CD4-positive, alpha-beta T cell treated with Interferon alpha-2 for 1 hour (primary cell): ENCODE data around the gene TATDN3.
"Not testable (repeated sequence)": the region's sequence is repeated elsewhere in the genome, so short reads cannot be mapped to it uniquely, and the experiment has no call there.

Experiments used
- DNase-seq, 2 donors: peaks; one replicate each; pipeline ENCODE4 v3.0.0-alpha.2; 2020 to 2022

The TATDN3 gene

DNA sequence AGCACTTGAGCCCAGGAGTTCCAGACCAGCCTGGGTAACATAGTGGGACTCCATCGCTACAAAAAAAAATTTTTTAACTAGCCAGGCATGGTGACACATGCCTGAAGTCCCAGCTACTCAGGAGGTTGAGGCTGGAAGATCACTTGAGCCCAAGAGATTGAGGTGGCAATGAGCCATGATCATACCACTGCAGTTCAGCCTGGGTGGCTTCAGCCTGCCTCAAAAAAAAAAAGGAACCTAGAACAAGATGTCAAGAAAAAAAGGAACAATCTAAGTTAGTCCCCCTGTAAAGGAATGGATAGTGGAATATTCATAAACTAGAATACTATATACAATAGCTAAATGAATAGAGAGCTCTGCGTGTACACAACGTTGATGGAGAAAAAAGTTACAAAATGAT lies 14.5 kb upstream of the TATDN3 start:
- DNase-seq, result no peak

DNA sequence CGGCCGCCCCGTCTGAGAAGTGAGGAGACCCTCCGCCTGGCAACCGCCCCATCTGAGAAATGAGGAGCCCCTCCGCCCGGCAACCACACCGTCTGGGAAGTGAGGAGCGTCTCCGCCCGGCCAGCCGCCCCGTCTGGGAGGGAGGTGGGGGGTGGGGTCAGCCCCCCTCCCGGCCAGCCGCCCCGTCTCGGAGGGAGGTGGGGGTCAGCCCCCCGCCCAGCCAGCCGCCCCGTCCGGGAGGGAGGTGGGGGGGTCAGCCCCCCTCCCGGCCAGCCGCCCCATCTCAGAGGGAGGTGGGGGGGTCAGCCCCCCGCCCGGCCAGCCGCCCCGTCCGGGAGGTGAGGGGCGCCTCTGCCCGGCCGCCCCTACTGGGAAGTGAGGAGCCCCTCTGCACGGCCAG lies 12.6 kb upstream of the TATDN3 start:
- not testable (repeated sequence) for DNase-seq

DNA sequence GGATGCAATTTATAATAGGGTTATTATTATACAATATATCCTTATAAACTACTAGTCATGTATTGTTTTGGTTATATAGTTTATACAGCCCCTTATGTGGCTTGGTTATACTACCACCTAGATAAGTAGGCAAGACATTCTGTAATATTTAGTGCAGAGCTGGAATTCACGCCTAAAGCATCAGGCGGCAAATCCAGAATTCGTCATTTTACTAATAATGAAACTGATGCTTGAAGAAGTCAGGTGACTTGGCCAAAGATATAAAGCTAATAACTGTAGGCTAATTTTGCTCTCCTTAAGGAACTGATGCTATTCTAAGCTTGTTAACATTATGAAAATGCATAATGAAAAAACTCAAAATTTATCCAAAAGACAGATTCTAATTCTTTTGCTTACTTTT lies 10.9 kb upstream of the TATDN3 start:
- DNase-seq, result no peak

DNA sequence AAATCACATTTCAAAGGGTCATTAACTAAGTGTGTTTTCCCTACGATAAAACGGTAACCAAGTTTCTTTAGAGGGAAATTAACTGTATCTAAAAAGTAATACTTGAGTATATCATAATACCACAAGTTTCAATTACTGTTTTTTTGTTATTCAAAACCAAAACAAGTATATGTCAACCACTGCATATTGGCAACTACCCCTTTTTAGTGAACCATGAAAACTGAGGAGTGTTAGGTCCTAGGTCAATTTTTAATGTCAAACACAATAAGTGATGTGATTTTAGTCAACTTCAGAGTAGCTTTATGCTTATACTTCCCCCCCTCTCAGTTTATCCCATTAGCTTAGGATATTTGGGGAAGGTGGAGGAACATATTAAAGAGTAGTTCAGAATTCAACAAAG lies 10.5 kb upstream of the TATDN3 start:
- no peak for DNase-seq

DNA sequence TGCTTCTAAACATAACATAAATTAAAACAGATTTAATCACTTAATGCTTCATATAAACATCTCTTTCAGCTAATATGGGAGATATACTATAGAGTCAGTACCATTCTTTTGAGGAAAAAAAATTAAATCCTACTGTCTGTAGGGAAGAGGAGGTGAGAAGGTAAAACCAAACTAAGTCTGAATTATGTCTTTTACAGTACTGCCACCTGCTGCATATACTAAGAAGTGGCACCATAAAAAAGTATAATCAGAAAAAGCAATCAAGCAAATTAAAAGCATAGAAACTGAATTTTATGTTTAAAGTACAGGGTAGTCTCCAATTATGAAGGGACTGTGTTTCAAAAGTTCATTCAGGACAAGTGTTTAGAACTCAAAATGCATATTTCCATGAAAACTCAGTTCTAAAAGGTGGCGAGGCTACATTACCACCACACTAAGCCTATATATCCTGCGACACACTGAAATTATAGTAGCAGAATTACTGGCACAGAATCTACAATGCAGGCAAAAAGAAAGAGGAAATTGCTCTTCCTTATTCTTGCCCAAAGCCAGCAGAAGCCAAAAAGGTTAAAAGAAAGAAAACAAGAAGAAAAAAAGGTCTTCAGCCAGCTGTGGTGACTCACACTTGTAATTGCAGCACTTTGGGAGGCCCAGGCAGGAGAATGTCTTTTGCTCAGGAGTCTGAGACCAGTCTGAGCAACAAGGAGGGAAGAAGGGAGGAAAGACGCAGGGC lies 9.1 kb upstream of the TATDN3 start:
- peak; percentile 6 to 45 for DNase-seq

DNA sequence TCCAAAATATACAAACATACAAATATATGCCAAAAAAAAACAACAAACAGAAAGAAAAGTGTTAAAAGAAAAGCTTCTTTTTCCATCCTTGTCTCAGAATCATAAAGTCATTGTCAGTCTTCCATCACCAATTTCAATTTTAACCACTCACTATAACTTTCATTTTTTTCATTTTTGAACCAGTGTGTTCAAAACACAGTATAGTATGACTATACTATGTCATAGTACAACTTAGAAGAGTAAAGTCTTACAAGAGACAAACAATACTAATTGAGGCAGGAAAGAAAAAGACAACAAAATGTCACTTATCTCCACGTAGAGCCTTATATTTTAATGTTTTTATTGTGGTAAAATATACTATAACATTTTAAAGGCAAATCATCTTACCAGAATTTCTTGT lies 7.7 kb upstream of the TATDN3 start:
- DNase-seq, result no peak

DNA sequence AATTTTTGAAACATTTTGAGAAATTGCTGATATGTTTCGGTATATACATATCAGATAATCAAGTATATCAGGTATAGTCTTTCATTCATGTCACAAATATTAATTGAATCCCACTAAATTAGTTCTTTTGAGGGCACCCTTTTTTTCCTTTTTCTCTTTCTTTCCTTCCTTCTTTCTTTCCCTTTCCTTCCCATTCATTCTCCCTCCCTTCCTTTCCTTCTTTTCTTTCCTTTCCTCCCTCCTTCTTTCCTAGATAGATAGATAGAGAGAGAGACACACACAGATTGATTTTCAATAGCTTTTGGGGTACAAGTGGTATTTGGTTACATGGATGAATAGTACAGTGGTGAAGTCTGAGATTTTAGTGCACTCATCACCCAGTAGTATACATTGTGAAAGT lies 5.8 kb upstream of the TATDN3 start:
- DNase-seq, result no peak

DNA sequence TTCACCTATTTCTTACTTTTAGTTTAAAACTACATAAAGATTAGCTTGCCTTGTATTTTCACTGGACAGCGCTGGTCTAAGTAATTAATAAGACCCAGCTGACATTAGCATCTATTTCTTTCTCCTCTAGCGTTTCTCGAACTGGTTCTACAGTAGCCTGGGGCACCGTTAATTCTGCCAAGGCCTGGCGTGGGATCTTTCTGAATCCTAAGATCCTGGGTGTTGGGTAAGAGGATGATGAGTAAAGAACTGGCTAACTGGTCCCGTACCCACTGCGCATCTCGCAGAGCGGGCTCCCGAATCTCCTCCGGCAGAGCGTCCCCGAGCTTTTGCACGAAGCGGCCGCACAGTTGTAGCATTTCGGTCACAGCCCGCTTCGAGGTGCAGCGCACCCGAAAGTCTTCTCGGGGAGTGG lies 426 bp upstream of the TATDN3 start:
- no peak for DNase-seq

DNA sequence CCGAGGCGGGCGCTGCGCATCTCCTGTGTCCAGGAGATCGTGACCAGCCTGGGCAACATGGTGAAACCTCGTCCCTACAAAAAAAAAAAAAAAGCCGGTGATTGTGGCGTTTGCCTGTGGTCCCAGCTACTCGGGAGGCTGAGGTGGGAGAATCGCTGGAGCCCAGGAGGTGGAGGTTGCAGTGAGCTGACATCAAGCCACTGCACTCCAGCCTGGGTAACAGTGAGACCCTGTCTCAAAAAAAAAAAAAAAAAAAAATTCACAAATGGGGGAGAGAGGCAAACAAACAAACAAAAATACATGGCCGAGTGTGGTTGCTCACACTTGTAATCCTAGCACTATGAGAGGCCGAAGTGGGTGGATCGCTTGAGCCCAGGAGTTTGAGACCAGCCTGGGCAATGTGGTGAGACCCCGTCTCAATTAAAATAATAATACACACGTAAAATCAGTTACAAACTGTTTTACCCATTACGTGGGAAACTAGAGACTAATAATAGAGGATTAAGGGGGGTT lies 758 bp downstream of the TATDN3 start:
- DNase-seq, result no peak

DNA sequence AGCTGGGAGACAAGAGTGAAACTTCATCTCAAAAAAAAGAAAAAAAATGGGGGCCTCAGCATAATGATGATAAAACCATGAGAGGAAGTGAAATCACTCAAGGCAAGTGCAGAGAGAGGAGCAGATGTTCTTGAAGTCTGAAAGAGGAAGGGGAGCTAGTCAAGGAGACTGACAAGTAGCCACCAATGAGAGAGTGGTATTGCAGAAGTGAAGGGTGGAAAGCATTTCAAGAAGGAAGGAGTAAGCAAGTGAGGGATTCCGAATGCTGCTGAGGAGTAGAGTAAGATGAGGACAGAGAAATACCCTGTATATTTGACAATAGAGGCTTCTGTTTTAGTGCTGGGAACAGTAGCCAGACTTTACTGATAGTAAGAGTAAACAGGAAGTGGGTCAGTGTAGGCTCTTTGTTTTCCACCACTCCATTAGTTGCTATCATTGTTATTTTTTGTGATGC lies 2.9 kb downstream of the TATDN3 start:
- DNase-seq, result peak; percentile 38 to 40

DNA sequence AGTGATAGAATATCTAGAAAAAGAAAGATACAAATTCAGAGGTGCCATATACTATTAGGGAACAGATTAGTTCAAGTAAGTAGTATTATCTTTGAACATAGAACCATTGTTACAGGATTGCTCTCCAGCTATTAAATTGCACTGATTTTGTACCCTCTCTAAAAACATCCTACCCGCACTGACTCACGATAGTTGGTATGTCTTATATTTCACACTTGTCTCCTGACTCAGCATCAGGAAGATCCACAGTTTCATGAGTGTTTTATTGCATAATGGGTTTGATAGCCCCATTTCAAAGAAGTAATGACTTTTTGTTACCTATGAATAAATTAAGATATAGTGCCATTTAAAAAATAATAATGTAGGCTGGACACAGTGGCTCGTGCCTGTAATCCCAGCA lies 6.0 kb downstream of the TATDN3 start:
- no peak for DNase-seq

DNA sequence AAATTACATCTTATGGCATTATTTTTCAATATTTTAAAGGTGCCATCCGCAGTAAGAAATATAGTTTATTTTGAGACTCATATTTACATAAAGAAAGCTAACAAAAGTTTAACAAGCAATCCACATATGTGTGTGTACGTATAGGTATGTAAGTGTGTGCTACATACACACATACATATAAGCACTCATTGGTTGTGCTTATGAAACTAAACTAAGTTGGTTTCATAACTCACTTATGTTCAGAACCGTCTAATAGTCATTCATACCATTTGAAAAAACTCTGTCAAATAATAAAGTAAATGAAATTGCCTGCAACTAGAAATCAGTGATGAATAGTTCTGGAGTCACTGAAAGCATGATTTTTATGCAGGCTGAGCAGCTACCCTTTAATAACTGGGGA lies 14.1 kb downstream of the TATDN3 start:
- DNase-seq, result no peak

DNA sequence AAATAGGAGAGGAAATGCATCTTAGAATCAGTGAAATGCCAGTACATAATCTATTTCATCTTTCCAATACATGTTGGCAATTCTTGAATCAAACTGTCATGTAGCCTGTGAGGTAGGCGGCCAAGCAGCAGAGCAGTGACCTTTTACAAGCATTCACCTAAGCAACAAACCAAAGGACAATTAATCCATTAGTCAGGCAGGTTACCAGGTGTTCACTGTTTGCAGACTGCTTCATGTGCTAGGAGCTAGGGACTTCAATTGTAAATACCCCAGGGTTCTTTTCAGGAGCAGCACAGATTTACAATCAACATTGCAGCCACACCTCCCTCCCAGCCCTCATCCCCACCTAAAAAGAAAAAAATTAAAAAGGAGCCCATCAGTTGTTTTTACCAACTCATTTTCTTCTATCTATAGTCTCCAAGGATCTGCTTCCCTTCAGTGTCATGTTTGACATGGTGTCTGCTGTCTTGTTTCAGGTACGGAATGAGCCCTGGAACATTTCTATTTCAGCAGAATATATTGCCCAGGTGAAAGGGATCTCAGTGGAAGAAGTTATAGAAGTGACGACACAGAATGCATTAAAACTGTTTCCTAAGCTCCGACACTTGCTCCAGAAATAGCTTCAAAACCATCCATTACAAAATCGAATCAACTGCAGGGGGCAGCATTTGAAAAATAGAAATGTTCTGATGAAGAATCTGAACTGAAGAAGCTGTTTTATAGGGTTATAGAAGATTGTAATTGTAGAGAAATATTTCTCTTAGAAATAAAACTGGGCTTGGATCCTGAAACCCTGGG lies 23.0 kb downstream of the TATDN3 start:
- peak in 1 of 2 donors; percentile 20 for DNase-seq

DNA sequence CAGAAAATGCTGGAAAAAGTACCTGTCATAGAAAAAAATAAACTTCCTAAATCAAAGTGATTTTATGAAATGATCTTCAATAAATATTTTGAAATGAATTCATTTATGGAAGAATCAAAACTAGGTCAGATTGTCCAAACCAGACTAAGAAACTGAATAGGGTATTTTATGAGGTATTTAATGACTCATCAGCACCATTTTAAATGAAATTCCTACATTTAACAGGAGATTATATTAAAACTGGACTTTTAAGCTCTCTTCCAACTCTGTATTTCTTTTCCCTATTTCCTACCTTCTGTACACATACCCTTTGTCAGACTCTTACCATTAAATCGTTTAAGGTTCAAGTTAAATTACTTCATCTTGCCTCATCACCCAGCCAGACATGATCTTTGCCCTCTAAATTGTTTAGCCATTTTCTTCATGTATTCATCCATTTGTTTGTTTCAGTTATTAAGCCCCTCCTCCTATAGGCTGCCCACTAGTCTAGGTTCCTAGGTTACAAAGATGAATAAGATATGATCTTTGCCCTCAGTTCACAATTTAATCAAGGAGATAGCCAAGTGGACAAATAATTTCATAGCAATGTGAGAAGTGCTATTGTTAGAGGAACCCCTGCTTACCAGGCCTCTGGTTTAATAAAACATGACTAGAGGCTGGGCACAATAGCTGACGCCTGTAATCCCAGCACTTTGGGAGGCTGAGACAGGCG lies 25.0 kb downstream of the TATDN3 start:
- DNase-seq, result no peak

DNA sequence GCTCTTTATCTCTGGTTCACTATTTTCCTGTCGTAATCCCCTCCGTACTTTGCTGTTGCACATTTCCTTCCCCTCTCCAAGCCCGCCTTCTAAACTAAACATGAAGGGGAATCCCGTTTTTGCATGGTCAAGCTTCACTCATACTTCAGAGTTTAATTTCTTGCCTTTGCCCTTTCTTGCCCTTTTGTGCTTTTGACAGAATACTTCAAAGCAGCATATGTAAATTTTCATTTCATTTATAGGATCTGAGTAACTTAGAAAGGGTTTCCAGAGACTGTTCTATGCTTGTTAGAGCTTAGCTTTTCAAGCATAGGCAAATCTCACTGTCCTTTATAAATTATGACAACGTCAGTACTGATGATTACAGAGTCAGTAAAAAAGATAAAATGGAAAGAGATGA lies 28.0 kb downstream of the TATDN3 start:
- no peak for DNase-seq

DNA sequence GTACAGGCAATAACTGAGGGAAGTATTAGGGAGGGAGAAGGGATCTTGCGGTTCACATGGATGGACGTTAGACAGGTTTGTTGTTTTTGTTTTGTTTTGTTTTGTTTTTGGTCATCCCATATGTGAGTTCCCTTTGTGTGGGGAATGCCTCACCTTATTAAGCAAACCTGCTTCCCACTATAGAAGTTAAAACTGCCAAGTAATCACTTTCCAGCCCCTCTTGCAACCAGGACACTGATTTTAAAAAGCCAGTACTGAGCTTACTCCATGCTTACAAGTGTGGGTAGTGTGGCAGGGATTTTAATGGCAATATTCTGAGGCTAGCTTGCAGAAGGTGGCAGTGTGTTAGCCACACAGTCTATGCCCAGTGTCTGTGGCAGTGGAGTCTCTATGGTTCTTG lies 29.3 kb downstream of the TATDN3 start:
- DNase-seq, result no peak

DNA sequence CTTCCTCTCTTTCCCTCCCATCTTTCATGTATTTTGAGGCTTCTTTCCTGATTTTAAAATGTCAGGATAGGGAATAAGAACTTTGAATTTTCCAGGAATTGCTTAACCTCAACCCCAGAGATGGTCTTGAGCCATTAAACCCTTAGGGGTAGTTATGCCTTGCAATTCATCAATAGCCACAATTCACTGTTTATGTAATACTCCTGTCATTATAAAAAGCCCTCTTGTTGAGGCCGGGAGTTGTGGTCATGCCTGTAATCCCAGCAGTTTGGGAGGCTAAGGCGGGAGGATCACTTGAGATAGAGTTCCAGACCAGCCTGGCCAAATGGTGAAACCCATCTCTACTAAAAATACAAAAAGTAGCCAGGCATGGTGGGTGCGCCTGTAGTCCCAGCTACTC lies 31.3 kb downstream of the TATDN3 start:
- DNase-seq, result no peak

DNA sequence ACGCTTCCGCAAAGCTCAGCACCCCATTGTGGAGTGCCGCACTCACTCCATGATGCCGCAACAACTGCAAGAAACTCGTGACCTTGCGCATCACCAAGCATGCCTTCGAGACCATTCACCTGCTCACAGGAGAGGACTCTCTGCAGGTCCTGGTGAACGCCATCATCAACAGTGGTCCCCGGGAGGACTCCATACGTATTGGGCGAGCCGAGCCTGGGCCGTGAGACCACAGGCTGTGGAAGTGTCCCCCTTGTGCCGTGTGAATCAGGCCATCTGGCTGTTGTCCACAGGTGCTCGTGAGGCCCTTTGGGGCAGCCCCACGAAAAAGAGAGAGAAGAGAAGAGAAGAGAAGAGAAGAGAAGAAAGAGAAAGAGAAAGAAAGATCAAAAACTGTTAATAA lies 32.5 kb downstream of the TATDN3 start:
- DNase-seq, result no peak

DNA sequence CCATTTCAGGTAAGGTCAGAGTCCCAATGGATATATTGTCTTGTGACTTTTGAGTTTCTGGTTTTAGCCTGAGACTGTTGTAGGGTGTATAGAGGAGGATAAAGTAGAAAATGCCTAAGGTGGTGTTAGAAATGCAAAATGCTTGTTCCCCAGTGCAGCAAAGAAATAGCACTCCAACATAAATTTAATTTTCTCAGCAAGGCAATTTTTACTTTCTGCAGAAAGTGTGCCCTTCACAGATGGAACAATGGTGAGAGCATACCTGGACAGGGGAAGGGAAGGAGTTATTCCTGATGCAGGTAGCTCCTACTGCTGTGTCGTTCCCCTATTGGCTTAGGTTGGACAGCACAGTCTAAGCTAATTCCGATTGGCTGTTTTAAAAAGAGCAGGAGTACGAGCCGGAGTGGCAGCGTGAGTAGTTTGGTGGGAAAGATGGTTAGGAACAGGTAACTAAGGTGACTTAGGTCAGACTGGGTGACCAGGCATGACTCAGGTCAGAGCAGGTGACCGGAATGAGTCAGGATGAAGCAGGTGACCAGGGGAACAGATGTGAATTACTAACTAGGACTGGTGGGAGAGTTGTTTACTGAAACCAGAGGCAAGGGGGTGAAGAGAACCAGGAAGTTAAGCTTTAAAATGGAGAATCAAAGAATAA lies 34.2 kb downstream of the TATDN3 start:
- DNase-seq, result no peak

DNA sequence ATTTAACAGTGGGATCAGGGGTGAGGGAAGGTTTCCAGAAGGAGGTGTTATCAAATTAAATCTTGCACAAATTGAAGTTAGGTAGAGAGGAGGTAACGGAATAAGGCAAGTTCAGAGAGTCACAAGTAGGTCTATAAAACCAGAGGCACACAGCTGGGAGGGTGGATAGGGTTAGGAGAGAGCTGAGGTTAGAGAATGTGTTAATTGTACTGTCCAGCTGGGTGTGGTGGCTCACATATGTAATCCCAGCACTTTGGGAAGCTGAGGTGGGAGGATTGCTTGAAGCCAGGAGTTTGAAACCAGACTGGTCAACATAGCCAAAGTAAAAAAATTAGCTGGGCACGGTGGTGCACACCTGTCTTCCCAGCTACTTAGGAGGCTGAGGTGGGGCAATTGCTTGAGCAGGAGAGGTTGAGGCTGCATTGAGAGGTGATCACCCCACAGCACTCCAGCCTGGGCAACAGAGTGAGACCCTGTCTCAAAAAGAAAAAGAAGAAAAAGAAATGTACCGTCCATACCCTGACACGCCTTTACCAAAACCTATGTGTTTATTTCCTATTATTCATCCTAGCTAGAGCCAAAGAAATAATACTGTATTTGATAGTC lies 35.6 kb downstream of the TATDN3 start:
- no peak for DNase-seq

DNA sequence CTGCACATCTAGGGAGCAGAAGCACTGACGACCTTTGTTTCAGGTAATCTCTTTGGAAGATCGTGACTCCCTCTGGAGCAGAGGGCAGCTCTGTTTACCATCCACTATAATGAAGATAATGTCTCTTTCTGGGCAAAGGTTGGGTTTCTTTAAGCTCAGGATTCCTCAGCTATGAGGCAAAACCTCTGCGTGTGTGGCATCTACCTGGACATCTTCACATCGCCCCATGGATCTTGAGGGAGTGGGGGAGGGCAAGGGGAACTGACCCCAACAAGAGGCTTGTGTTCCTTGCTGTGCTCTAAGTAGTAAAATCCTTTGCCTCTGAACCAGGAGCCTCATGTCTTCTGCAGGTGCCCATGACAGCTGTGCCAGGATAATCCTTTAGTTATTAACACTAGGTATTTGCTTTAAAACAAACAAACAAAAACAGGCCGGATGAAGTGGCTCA lies 36.2 kb downstream of the TATDN3 start:
- no peak for DNase-seq

DNA sequence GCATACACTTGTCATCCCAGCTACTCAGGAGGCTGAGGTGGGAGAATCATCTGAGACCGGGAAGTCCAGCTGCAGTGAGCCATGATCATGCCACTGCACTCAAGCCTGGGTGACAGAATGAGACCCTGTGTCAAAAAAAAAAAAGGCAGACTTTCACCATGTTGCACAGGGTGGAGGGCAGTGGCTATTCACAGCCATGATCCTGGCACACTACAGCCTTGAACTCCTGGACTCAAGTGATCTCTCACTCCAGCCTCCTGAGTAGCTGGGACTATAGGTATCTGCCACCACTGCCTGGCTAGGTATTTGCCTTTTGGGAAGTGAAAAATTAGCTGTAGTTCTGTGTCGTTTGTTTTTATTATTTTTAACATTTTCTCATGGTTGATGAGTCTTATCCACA lies 36.7 kb downstream of the TATDN3 start:
- no peak for DNase-seq
